Measurements from ENCODE around the gene NIPAL3.

DNA sequence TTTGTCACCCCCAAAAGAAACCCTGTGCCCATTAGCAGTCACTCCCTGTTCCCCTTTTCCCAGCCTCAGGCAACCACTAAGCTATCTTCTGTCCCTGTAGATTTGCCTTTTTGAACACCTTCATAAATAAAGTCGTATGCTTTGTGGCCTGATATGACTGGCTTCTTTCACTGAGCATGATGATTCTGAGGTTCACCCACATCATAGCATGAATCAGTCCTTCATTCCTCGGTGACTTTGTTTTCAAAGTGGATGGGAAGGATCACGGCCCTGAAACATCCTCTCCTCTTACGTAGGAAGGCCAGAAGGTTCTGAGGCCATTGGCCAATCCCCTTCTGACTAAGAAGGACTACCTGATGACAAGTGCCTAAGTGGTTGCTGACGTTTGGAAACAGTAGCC is 39.1 kb downstream of the NIPAL3 start:
- TF ChIP-seq POLR2A (IDR thresholded peaks at IDR 0.05; ENCODE audit: low read depth, low read length) (no peak), POLR2AphosphoS5 (IDR thresholded peaks at IDR 0.05; ENCODE audit: low read depth, low read length) (no peak), TAF1 (IDR thresholded peaks at IDR 0.05; ENCODE audit: borderline replicate concordance, low read depth, low read length) (no peak)
